CD4-positive, alpha-beta T cell treated with Interleukin-12 subunit alpha and Interleukin-12 subunit beta, for 1 hour (primary cell): ENCODE results near the gene SLC24A3.

Source experiments
- DNase-seq: peaks from one replicate; pipeline ENCODE4 v3.0.0-alpha.2; 2020

Gene SLC24A3

DNA sequence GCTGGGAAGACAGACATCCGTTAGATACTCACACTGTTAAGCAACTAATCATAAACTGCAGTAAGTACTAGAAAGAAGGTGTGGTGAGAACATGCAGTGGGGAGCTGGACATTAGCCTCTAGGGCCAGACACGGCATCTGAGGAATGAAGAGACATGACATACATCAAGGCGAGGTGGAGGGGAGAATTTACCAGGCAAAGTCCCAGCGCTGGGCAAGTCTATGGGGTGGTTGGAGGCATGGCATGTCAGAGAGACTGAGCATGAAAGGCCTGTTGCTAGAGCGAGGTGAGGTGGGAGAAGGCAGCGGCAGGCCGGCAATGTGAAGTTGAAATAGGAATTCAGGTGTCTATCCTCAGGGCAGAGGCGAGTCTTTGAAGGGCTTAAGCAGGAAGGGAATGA, 31.8 kb downstream of the SLC24A3 start:
- DNase-seq = no peak

DNA sequence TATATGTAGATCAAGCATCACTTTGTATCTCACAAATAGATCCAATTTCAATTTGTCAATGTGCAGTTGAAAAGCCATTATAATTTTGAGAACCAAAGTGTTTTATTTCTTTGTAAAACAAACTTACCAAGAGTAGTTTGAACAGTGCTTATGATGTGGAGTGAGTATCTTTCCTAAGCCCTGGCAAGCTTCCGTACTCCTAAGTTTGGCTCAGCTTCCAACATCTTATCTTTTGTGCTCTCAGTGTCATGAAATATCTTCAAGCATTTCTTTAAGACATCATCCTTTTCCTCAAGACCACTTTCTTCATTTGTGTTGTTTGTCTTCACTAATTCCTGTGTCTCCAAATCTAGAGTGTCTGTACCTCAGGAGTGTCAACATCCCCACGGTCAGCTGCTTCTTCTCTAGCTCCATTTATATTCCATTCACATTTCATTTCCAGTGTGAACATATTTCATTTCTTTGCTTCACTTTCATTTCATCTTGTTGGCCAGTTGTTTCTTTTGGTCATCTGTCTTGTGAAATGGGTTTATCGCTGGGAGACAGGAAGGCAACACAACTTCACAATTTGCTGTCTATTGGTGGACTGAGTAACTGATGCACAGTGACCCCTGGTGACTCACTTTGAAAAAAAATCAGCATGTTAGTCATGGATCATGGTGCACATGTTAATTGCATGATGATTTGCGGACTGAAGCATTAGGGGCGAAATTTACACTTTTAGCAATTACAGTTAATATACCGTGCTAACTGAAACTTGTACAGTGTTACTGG, 36.9 kb downstream of the SLC24A3 start:
- DNase-seq = no peak

GRCh38 chr20:19250346-19250745, 37.9 kb downstream of the SLC24A3 start:
- no peak for DNase-seq

GRCh38 chr20:19251506-19251905, 39.1 kb downstream of the SLC24A3 start:
- DNase-seq = no peak

- no peak for DNase-seq
Observed at GRCh38 chr20:19251958-19252357, 39.5 kb downstream of the SLC24A3 start.

DNA sequence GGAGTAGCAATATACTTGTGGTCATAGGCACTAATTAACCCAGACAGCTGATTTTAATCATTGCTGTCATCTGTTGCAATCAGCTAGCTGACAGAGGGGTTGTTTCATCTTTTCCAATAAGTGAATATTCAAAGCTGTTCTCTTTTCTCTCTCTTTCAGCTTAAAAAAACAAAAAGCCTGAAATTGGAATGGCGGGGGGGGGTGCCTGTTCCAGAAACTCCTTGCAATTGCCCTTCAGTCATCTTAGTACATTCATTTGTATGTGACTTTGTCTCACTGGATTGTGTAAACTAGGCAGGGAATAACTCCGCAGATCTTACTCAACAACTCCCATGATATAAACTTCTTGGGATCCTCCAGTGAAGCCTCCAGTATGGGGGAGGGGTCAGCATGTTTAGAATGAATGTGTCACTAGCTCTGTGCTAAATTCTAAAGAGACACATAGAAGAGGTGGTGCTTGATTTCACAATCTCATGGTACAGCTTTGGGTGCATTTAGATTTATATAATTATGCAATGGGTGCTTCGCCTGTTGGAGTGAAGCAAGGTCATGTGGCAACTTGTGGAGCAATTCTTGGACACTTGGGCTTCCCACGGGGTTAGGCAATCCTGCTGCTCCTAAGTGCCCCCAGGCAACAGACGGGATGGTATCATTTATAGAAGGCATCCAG, 40.1 kb downstream of the SLC24A3 start:
- DNase-seq = no peak

DNA sequence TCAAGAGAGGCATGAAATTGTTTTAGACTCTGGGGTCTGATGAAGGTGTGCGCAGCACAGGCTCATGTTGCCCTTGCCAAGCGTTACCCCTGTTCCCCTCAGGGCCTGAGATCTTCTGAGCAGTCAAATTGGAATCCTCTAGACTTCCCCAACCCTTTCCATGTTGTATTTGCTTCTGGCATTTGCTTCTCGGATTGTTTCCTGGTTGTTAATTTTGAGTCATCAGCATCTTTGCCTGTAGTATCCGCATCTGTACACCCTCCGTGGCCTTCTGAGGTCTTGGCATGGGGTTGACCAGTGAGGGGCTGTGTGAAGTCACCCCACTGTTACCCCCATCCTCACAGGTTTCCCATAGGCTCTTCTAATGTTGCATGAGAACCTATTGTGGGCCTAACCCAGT, 40.9 kb downstream of the SLC24A3 start:
- DNase-seq = no peak

GRCh38 chr20:19253916-19254820, 41.7 kb downstream of the SLC24A3 start:
- DNase-seq = no peak

DNA sequence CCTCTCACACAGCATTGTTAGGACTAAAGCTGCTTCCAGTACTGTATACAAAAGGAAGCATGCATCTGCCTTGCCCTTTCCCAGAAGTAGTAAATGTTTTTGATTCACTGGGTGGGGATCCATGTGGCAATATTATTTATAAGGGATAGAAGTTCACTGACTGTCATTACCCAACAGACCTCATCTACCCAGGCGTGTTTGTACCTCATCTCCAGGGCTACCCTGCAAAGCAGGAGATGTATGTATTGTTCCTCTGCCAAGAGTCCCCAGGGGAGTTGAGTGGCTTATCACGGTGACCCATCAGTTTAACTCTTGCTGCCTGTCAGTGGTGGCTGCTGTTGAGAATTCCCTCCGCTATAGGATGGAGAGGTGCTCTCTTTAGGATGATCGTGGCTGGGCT, 42.5 kb downstream of the SLC24A3 start:
- DNase-seq = no peak

- DNase-seq = no peak
Observed at GRCh38 chr20:19256085-19256484, 43.6 kb downstream of the SLC24A3 start.

GRCh38 chr20:19256906-19257595, 44.6 kb downstream of the SLC24A3 start:
- DNase-seq = no peak

- DNase-seq = no peak
Observed at GRCh38 chr20:19257865-19258264, 45.4 kb downstream of the SLC24A3 start.

GRCh38 chr20:19259141-19259591, 46.7 kb downstream of the SLC24A3 start:
- DNase-seq = no peak

DNA sequence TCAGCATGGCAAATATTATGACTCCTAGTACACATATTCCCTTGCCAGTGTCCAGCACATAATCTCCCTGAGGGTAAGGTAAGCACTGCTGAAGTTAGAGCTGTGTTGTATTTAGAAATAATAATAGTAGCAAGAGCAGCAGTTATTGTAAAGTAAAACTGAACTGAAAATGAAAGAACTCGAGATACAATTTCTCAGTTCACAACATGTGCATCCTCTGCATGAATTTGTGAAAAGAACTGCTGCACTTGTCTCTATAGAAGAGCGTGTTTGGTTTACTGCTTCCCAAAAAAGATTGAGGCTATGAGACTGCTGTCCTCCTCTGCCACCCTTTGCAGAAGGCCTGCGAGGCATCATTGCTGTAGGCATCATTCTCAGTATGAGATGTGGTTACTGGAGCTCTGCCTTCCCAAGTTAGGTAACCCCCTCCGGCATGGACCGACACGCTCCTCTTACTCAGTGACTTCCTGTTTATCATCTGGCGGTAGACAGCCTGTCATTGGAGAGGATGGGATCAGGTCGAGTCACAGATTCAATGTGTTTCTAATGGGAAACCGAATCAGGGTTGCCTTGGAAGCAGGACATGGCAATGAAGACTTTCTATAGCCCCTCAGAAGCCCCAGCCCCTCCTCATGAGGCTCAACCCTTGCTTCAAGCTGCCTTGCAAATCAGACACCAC, 48.1 kb downstream of the SLC24A3 start:
- no peak for DNase-seq

- no peak for DNase-seq
Observed at GRCh38 chr20:19264191-19264590, 51.7 kb downstream of the SLC24A3 start.

- no peak for DNase-seq
Observed at GRCh38 chr20:19265646-19266374, 53.4 kb downstream of the SLC24A3 start.

DNA sequence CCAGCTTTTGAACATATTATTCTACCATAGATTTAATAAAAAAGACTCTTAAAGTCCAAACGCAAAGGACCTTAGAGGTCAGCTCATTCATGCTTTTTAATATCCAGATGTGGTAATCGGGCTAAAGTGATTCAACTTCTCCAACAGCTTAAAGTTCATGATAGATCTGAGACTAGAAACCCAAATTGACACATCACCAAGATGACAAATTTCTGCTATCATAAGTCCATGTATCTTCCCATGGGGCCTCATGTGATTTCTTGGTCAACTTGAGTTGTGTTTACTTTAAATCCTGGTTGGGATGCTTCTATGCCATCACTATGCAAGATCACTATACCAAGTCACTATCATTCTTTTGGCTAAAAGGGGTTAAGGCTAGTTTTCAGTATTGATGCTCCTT, 56.0 kb downstream of the SLC24A3 start:
- no peak for DNase-seq

DNA sequence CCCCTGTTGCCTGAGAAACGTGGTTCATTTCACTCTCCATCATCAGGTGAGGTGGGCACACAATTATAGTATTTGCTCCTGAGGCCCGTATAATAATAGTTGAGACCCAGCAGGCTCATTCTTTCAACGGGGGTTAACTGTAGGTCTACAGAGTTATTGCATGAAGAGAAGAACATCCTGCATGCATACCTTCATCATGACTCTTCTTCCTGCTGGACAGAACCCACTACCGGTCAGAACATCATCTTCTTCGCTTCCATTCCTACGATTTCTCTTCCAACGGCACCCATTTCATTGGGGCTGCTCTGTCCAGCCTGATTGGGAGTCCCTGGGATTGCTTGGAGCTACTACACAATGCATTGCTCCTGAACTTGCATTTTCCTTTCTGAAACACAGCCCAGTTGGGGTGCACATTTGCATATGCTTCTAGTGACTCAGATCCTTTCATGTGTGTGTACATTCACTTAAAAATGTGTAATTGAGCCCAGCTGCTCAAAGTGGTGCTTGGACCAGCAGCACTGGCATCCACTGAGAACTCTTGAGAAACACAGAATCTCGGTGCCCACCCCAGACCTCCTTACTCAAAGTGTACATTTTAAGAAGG, 57.4 kb downstream of the SLC24A3 start:
- DNase-seq = no peak

GRCh38 chr20:19271879-19272651, 59.6 kb downstream of the SLC24A3 start:
- DNase-seq = no peak

- no peak for DNase-seq
Observed at GRCh38 chr20:19272976-19273654, 60.7 kb downstream of the SLC24A3 start.
